ENCODE measurements around the gene RESP18.

Gene RESP18

DNA sequence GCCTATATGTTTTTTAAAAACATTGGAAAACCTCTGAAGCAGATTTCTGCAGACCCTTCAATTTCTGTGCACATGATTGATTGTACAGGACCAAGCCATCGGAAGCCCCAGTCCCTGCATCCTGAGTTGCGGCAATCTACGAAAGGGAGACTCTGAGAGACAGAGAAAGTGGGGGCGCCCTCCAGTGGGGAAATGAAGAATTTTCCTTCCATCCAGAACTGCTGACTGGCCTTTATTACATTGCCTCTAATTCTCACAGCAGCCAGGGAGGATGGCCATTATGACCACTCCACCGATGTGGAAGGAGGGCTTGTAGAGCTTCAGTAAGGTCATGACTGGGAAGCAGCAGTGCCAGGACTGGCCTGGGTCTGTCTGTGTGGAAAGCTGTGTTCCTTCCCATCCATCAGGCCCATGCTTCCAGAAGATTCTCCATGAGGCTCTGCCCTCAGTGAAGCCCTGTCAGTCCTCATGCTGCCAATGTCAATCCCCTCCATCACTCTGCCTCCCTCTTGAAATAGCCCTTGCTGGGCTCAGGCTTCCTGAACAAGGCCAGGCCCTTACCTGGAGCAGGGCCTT, 20.0 kb upstream of the RESP18 start:
- TF ChIP-seq, protein P1, sequence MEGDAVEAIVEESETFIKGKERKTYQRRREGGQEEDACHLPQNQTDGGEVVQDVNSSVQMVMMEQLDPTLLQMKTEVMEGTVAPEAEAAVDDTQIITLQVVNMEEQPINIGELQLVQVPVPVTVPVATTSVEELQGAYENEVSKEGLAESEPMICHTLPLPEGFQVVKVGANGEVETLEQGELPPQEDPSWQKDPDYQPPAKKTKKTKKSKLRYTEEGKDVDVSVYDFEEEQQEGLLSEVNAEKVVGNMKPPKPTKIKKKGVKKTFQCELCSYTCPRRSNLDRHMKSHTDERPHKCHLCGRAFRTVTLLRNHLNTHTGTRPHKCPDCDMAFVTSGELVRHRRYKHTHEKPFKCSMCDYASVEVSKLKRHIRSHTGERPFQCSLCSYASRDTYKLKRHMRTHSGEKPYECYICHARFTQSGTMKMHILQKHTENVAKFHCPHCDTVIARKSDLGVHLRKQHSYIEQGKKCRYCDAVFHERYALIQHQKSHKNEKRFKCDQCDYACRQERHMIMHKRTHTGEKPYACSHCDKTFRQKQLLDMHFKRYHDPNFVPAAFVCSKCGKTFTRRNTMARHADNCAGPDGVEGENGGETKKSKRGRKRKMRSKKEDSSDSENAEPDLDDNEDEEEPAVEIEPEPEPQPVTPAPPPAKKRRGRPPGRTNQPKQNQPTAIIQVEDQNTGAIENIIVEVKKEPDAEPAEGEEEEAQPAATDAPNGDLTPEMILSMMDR (IDR thresholded peaks at IDR 0.05; ENCODE audit: insufficient read depth, low read depth, low read length, missing control alignments) = peak; percentile 66
- H3K4me3 ChIP-seq (ENCODE audit: low read depth, low read length) = no peak overlapping the region
- peak; percentile 59 for DNase-seq (ENCODE audit: low read depth)

DNA sequence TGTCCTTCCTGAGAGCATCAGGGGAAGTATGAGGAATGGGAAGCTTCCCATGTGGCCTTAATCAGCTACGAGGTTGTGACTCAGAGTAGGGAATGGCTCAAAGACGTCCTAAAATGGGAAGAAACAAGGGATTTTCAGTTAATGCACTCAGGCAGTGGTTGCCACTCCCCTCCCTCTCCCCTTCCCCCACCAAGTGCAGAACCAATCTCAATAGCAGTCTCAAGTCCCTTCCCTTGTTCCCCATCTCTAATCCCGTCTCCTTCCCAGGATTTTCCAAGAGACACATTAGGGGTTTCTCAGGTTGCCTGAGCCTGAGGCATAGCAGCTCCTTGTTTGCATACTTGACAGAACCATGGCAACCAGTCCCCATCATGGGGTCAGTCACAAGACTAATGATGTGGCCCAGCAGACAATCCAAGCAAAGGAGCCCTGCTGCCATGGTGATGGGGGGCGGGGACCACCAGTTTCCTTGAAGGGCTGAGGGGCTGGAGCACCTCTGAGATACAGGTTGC, 18.2 kb upstream of the RESP18 start:
- no peak for DNase-seq (ENCODE audit: low read depth)
- TF ChIP-seq, protein P1 (IDR thresholded peaks at IDR 0.05; ENCODE audit: insufficient read depth, low read depth, low read length, missing control alignments) = no peak
- H3K4me3 ChIP-seq (ENCODE audit: low read depth, low read length) = no peak overlapping the region

DNA sequence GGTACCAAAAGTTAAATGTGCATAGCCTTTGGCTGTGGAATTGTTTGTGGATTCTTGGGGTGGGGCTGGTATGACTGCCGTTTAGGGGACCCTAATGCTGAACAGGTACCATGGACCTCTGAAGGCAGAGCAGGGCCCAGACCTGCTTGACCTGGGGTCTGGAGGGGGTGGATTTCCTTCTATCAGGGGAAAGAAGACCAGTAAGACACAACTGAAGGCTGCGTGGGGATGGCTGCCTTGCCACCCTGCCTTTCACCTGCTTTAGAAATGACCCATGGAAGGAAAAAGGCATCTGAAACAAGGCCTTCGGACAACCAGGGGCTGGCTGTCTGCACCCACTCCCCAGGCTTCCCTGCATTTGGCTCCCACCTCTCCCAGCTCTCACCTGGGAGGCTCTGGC, 17.7 kb upstream of the RESP18 start:
- TF ChIP-seq, protein P1 (IDR thresholded peaks at IDR 0.05; ENCODE audit: insufficient read depth, low read depth, low read length, missing control alignments) = no peak
- DNase-seq (ENCODE audit: low read depth) = no peak
- H3K4me3 ChIP-seq (ENCODE audit: low read depth, low read length) = no peak overlapping the region

DNA sequence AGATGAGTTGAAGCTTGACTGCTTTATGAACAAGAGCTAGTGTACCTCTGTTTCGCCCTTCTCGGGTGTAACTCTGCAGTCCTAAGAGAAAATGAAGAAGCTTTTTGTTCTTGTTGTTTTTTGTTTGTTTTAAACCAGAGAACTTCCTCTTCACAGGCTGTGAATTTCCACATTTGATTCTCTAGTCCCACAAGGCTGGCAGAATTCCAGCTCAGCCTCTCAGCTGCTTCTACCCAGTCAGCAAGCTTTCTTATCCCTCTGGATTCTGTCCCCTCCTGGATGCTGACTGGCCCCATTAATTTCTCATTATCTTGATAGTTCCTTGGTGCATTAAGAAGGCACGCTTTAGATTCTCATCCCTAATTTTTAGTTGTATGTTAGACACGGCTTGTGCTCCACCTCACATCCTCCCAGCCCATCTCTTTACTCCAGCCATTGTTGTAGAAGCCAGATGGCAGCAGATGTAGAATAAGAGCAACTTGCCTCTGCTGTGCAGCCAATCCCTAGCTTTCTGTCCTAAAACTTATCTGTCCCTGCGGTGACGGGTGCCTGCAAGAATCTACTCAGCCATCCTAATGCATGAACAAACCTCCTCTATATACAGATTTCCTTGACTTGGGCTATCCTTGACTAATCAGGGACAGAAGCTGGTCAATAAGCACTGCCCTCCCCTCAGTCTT, 12.3 kb upstream of the RESP18 start:
- DNase-seq (ENCODE audit: low read depth) = peak; percentile 9
- H3K4me3 ChIP-seq (ENCODE audit: low read depth, low read length) = no peak overlapping the region
- TF ChIP-seq, protein P1 (IDR thresholded peaks at IDR 0.05; ENCODE audit: insufficient read depth, low read depth, low read length, missing control alignments) = no peak

DNA sequence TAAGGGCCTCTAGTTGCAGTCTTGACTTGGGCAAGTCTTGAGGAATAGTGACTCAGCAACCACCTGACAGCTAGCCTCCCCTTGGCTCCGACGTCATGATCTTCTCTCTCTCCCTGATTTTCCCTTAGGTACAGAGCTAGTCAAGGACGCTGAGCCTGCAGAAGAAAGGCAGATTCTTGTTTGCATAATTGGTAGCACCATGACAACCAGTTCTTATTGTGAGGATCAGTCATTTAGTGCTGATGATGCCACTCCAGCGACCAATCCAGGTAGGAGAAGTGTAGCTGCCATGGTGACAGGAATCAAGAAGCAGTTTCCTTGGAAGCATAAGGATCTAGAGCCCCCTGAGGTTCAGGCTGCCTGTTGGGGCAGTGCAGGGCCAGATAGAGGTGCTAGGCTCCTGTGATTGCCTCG, 2.8 kb upstream of the RESP18 start:
- TF ChIP-seq, protein P1 (IDR thresholded peaks at IDR 0.05; ENCODE audit: insufficient read depth, low read depth, low read length, missing control alignments) = no peak
- H3K4me3 ChIP-seq (ENCODE audit: low read depth, low read length) = no peak overlapping the region
- DNase-seq (ENCODE audit: low read depth) = no peak

DNA sequence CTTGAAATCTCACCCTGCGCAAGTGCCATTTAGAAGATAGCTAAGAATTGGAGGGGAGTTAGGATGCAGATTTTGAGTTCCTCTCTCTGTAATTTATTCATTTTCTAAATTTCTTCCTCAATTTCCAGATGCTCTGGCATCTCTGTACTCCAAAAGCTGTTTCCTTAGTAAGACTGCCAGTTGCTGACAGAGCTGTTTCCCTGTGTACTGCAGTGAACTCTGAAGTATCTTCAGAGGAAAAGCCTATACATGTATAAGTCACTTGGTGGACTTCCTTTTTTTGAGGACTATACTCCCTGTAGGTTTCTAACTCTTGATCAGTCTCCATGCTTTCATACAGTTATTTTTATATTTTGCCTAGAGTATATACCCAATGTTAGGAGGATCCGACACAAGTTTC, 1.5 kb upstream of the RESP18 start:
- H3K4me3 ChIP-seq (ENCODE audit: low read depth, low read length) = no peak overlapping the region
- TF ChIP-seq, protein P1 (IDR thresholded peaks at IDR 0.05; ENCODE audit: insufficient read depth, low read depth, low read length, missing control alignments) = no peak
- DNase-seq (ENCODE audit: low read depth) = no peak
